GM19463 (cell line): Measurements from ENCODE around the gene AMIGO3.
"Not testable (repeated sequence)": the region's sequence is repeated elsewhere in the genome, so short reads cannot be mapped to it uniquely, and the experiment has no call there.

Experiments used
- ATAC-seq: cut with Tn5 transposase; IDR thresholded peaks from one replicate; pipeline ENCODE4 v1.9.1; 2021; ENCODE audit warnings: mild to moderate bottlenecking, moderate library complexity; ENCODE audit not compliant: unreplicated experiment

Gene AMIGO3

DNA sequence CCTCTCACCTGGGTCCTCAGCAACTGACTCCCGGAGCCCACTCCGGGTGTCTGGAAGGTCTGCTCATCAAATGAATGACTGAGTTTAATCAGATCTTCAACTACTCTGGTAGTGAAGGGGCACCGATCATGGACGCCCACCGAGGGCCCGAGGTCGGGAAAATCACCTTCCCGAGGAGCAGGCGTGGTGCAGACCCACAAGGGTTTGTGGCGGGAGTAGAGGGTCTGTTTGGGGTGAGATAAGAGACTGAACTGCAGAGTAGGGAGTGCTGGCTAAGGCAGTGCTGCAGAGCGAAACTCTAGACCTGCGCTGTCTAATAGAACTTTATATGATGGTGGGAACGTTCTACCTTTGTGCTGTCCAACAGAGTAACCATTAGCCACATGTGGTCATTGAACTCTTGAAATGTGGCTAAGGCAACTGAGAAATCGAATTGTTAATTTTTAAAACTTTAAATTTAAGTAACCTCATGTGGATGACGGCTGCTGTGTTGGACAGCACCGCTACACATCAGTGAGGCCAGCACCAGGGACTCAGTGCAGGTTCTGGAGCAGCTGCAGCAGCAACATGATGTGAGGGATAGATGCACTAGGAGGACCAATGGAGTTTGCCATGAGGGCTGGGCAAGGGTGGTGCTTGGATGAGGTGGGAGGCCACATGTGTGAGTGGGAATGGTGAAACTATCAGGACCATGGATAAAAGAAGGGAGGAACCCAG lies 29.4 kb downstream of the AMIGO3 start:
- ATAC-seq: not testable (repeated sequence)

DNA sequence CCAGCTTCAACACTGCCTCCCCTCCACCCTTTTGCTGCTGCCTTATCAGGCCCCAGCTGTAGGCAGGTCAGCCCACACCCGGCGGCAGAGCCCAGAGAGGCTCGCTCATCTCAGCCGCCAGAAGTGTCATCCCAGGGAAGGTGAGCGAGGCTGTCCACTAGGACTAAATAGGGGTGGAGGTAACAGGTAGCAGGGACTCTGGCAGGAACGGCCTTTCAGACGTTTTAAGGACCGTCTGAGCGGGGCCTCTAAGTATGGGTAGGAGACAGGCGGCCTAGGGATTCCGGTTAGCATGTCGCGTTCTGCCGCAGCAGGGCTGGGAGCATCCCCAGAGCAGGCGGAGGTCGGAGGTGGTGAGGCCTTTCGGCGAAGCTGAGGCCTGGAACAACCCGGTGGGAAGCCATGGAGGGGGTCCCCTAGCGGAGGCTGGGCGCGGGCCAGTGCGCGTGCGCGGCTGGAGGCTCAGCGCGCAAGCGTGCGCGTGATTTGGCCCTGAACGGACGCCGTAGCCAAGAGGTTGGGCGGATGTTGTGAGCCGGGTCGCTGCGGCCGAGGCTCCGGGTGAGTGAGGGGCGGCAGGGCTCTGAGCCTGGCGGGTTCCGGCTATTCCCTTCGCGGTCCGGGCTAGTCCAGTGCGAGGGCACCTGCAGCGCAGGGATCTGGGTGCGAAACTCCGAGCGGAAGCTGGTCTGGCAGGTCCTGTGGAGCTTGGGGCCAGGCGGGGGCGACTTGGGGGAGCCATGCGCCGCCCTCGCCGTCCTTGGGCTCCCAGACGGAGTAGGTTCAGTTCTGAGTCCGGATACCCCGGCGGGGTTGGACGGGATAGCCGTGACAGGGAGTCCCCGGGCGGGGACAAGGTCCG lies 30.2 kb downstream of the AMIGO3 start, which contains the start of the genes MST1 and RNF123:
TSS of gene MST1 (minus strand) at position 429 of the 862 bp plus-strand sequence. CDS start 783 bp downstream, outside the sequence.
TSS of gene RNF123 (plus strand) at position 512 of the 862 bp plus-strand sequence. CDS start 1,609 bp downstream, outside the sequence.
- ATAC-seq: peak; percentile 72

DNA sequence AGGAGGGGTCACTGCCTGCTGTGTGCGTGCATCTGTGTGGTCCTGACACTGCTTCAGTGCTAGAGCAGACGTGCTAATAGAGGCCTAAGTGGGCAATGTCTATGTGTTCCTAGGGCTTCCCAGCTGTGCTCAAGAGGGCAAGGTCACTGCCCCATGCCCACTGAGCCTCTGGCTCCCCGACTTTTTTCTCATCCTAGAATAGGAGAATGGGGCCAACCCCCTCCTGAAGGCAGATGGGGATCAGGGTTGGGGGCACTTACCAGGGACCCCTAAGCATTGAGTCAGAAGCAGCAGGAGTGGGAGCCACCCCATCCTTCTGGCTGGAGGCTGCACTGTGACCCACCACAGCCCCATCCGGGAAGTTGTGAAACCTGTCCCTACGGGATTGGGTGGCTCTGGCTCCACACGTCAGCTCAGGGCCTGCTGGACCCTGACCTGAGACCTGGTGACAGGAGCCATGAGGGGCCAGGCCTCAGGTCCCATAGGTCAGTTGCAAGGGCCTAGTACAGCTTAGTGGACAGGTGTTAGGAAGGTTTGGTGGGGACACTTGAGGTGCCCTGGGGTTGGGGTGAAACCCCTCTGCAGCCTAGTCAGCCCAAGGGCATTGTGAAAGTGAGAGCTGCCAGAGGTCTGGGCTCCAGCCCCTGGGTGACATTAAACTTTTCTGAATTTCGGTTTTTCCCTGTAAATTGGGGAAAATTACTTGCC lies 31.0 kb downstream of the AMIGO3 start:
- peak; percentile 11 for ATAC-seq

DNA sequence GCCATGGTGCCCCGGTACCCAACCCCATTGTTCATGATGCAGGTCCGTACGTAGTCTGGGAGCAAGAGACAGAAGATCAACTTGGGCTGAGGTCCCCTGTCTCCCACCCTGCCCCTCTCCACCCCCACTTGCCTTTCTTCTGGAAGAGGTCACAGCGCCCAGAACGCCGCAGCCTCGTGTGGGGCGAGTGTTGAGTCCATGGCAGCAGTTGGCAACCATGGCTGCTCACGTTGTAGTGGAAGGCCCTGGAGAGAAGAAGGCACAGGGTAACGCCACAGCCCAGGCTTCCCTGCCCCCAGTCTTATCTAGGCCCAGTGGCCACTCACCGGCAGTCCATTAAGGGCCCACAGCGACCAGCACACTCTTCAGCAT lies 32.1 kb downstream of the AMIGO3 start:
- ATAC-seq: not testable (repeated sequence)

DNA sequence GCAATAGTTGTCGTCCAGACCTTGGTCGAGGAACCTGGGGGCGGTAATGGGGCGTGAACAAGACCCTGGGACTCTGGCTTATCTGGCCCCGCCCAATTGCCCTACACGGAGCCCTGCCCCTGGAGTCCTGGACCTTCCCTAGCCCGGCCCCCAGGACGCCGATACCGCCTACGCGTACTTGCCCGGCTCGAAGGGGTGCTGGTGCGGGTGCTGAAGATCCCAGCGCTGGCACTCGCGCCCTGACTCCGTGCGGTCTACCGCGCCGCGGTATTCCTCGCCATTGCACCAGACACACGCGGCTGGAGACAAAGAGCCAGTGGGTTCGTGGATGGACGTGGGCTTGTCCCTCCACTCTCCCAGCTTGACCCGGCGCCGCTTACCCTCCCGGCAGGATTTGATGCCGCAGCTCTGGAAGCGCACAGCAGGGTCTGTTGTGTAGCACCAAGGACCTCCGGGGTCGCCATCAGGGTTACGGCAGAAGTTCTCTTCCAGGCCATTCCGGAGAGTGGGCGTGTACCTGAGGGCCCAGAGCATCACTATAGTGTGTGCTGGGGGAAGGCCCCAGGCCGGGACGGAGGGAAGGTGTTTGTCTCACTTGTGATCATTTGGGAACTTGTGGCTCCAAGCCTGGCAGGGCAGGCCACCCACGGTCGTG lies 32.6 kb downstream of the AMIGO3 start:
- ATAC-seq: not testable (repeated sequence)

DNA sequence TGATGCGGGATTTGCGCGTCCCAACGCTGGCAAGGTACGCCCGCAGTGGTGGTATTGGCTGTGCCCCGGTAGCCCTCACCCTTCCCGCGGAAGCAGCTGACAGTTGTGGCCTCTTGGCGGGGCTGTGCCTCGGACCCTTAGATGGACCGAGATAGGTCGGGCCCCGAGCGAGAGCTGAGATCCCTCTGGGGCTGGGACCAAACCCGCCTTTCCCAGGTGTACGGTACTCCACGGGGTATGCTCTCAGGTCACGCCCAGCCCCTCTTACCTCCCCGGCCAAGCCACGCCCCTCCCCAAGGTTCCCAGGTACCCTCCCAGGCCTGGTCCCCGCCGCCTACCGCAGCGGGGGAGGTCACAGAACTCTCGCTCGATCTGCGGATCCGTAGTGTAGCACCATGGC lies 33.1 kb downstream of the AMIGO3 start:
- ATAC-seq: not testable (repeated sequence)

DNA sequence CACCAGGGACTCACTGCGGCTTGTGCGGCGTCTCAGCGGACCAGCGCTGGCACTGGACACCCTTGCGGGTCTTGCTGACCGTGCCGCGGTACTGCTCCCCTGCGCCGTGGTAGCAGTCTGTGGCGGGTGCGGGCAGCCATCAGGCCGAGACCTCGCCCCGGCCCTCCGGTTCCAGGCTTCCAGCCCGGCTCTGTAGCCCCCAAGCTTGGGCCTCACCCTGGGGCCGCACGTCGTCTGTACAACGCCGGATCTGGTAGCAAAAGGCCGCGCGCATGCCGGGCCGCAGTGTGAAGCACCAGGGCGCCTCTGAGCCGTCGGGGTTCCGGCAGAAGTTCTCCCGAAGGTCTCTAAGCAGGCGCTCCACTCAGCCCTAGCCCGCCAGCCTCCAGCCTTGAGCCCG lies 33.6 kb downstream of the AMIGO3 start:
- ATAC-seq: not testable (repeated sequence)

DNA sequence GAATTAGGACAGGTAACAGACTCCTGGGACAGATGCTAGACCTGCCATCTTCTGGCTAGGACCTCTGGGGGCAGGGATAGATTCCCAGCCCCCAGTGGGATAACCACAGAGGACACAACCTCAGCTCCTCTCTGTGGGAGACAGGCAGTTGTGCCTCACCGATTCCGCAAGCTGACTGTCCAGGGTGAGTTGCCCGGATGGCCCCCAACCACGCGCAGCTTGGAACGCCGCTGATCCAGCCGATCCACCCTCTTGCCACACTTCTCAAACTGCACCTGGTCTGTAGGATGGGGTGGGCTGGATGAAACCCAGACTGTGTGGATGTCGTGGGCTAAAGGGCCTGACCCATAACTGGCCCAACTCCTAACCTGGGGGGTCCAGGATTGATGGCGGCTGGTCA lies 34.4 kb downstream of the AMIGO3 start:
- ATAC-seq: not testable (repeated sequence)

DNA sequence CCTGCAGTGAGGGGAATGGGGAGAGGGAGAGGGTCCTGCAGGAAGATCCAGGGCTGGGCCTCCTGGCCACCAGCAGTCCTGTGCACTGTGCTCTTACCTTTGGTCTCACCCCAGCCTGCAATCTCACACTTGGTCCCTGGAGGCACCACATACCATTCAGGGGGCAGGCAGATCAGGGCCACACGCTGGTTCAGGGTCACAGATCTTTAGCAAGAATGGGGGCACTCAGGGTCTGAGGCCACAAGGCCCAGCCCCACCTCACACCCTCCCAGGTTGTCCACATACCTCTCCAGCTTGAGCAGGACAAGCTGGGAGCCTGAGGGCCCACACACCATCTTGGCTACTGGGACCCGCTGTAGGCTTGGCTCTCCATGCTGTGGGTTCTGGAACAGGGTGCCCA lies 35.0 kb downstream of the AMIGO3 start:
- not testable (repeated sequence) for ATAC-seq

DNA sequence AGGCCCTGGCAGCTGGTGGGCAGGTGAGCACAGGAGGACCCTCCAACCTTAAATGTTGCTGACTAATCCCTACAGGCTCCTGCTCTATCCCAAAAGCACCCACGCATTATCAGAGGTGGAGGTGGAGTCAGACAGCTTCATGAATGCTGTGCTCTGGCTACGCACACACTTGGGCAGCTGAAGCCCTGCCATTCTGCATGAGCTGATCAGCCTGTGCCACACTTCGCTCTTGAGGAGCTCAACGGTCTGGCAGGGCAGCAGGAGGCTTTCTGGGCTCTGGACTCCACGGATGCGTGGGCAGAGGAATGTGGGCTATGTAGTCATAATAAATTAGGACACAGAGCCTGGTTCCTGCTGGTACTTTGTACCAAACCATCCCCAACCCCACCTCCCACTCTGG lies 36.3 kb downstream of the AMIGO3 start:
- no peak for ATAC-seq

DNA sequence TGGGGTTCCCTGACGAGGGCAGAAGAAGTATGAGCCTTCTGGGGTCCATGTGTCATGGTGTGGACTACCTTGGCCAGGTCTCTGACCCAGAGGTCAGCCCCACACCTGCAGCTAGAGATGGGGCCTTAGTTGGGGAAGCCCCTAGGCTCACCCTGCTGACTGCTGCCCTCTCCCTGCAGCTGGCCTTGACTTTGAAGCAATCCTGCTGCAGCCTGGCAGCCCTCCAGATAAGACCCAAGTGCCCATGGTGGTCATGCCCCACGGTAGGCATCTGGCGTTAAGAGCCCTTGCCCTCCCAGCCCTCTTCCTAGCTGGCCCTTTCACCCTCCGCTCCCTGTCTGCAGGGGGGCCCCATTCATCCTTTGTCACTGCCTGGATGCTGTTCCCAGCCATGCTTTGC lies 37.9 kb downstream of the AMIGO3 start:
- ATAC-seq: no peak

DNA sequence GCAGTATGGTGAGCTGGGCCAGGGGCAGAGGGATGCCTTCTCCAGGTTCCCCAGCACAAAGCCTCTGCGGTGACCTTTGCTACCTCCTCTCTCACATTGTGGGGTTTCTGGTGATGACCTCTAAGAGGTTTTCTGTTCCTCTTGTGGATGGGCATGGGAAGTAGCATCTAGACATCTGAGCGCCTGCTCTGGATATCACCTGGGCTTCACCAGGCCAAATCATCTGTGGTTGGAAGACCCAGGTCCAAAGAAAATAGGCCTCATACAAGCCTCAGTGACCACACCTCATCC lies 38.3 kb downstream of the AMIGO3 start:
- no peak for ATAC-seq

DNA sequence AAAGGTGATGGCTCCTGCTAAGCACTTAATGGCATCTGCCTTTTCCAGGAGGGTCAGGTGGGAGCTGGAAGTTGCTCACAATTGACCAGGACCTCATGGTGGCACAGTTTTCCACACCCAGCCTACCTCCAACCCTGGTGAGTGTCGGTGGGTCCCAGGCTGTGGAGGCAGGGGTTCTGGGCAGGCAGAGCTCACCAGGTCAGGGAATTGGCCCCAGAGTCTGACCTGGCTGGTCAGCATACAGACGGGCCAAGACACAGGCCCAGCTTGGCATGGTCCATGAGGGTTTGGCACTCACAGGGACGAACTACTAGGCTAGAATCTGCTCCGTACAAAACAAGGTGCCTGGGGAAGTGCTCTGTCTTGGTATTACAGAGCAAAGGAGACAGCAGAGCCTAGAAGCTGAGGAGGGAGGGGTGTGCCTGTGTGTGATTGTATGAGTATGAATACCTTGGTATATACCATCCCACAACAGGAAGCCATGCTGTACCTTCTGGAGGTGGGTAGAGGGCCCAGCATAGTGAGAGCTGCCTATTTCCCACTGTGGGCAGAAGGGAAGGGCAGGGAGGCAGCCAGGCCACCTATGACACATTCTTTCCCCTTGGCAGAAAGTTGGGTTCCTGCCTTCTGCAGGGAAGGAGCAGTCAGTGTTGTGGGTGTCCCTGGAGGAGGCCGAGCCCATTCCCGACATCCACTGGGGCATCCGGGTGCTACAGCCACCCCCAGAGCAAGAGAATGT lies 38.8 kb downstream of the AMIGO3 start:
- ATAC-seq: no peak

DNA sequence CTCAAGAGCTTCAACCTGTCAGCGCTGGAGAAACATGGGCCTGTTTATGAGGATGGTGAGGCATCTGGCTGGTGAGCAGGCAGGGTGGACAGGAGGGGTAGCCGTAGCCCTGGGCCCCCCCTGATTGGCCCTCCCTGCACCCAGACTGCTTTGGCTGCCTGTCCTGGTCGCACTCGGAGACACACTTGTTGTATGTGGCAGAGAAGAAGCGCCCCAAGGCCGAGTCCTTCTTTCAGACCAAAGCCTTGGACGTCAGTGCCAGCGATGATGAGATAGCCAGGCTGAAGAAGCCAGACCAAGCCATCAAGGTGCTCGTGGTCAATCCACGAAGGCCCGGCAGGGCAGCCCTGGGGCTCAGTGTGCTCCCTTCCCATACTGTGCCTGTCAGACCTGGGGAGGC lies 43.6 kb downstream of the AMIGO3 start:
- no peak for ATAC-seq

DNA sequence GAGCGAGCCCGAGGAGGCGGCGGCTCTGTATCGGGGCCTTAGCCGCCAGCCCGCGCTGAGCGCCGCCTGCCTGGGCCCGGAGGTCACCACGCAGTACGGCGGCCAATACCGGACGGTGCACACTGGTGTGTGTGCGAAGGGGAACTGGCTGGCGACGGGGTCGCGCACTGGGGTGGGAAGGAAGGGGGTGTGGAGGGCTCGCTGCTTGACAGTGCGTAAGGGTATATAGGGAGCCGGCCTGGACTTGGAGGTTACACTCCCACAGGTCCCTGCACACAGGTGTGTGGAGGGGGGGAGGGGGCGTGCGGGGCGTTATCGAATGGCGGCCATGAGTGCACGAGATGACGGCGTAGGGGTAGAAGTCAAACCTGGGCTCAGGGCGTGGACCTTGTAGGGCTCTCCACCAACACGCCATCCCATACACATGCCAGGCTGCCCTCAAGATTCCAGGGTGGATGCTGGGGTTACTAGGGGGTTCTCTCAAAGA lies 44.9 kb downstream of the AMIGO3 start:
- peak; percentile 17 for ATAC-seq

DNA sequence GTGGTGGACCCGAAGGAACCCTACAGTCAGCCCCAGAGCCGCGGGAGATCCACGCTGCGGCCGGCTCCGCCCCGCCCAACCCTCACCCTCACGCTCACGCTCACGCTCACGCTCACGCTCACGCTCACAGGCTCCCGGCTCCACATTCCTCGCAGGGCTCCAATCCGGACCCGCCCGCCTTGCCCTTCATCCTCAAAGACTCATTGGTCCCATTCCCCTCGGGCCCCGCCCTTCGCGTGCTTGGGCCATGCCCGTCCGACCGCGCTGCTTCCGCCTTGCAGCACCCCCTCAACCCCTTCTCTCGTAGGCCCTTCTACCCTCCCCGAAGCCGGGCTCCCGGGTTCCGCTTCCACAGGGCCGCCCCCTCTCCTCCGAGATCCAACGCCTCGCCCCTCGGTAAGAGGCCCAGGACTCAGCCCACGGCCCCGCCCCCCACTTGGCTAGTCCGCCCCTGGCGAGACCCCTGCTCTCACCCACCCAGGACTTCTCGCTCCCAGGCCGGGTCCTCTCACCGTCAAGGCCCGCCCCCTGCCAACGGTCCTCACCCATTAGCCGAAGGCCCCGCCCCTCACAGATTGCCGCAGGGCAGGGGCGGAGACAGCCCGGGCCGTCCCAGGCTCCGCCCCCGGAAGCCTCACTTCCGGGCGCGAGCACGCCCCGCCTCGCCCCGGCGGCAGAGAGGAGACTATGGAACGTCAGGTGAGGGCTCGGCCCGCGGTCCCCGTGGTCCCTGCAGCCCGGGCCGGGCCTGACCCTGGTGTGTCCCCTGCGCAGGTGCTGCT lies 45.6 kb downstream of the AMIGO3 start, which contains the start of gene APEH:
TSS of gene APEH (plus strand) at position 637 of the 782 bp plus-strand sequence. CDS start at position 688, 51 bp downstream.
- peak; percentile 74 for ATAC-seq

DNA sequence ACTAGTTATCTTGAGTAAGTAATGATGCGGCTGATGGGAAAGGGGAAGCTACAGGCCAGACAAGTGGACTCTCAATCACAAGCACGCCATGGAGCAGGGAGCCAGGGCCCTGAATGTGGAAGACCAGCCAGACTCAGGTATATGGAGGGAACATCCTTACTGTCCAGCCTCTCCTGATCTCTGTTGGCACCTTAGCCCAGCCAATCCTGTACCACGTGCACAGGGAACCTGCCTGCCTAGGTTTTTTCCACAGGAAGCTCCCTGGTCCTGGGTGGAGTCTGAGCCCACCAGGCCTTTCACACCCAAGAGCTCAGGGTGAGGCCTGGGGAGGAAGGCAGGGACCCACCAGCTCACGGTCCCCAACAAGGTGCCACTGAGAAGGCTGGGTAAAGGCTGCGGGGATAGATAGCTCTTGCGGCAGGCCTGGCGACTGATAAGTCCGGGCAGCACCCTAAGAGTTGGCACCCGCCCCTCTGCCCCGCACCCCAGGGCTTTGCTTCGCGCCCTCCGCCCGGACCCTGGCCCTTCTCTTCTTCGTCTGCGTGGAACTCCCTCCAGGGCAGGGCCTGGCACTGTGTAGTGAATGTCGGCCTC lies 46.3 kb downstream of the AMIGO3 start:
- ATAC-seq: no peak
